Mucosa of gallbladder (tissue), 1 donor: Measurements from ENCODE around the gene IL25. TPM values are rescaled to one million over a fixed set of nuclear protein-coding genes. Genes with fewer than 3 reads are reported as not detected.
"Not testable (repeated sequence)": the region's sequence is repeated elsewhere in the genome, so short reads cannot be mapped to it uniquely, and the experiment has no call there.

Experiments
- DNase-seq: peaks from one replicate; pipeline ENCODE4 v3.0.0-alpha.2; 2020; ENCODE audit warnings: low spot score
- total RNA-seq: library from RNA; stranded (reverse); gene quantifications from one replicate; pipeline ENCODE4 v1.2.1, GENCODE V29; 2021
- donor health status: DM: no; HTN: no; CAD: no.

Gene IL25
- total RNA-seq, 1 donor from 2014 or later: not detected

GRCh38 chr14:23409475-23409874 lies 36.9 kb downstream of the IL25 start:
- no peak for DNase-seq

- DNase-seq: no peak
Observed at GRCh38 chr14:23409966-23410635, 37.5 kb downstream of the IL25 start.

- no peak for DNase-seq
Observed at GRCh38 chr14:23411563-23412525, 39.2 kb downstream of the IL25 start.

GRCh38 chr14:23413681-23414080 lies 41.1 kb downstream of the IL25 start:
- DNase-seq: no peak

GRCh38 chr14:23414254-23414653 lies 41.6 kb downstream of the IL25 start:
- DNase-seq: no peak

GRCh38 chr14:23414906-23415820 lies 42.6 kb downstream of the IL25 start:
- no peak for DNase-seq

- no peak for DNase-seq
Observed at GRCh38 chr14:23415821-23416778, 43.5 kb downstream of the IL25 start.

- DNase-seq: no peak
Observed at GRCh38 chr14:23416801-23417200, 44.2 kb downstream of the IL25 start.

GRCh38 chr14:23417269-23417668 lies 44.7 kb downstream of the IL25 start:
- DNase-seq: not testable (repeated sequence)

- DNase-seq: no peak
Observed at GRCh38 chr14:23418021-23418420, 45.4 kb downstream of the IL25 start.

- not testable (repeated sequence) for DNase-seq
Observed at GRCh38 chr14:23419646-23420045, 47.0 kb downstream of the IL25 start.

GRCh38 chr14:23421594-23421993 lies 49.0 kb downstream of the IL25 start:
- no peak for DNase-seq

- DNase-seq: no peak
Observed at GRCh38 chr14:23423657-23424056, 51.0 kb downstream of the IL25 start.

GRCh38 chr14:23425169-23425568 lies 52.6 kb downstream of the IL25 start:
- DNase-seq: no peak

GRCh38 chr14:23425798-23426197 lies 53.2 kb downstream of the IL25 start:
- not testable (repeated sequence) for DNase-seq

Other genes with a start within 250 kb of the IL25 start
- gene SLC7A8, start 189.1 kb upstream of the IL25 start, total RNA-seq: 98.5 TPM
- gene RNF212B, start 134.9 kb upstream of the IL25 start, total RNA-seq: 0.20 TPM
- gene HOMEZ, start 86.7 kb upstream of the IL25 start, total RNA-seq: 26.0 TPM
- gene PPP1R3E, start 70.0 kb upstream of the IL25 start, total RNA-seq: 24.4 TPM
- 54.2 TPM for gene BCL2L2, start 66.0 kb upstream of the IL25 start, total RNA-seq
- 186 TPM for gene PABPN1, start 51.4 kb upstream of the IL25 start, total RNA-seq
- 64.3 TPM for gene SLC22A17, start 19.9 kb upstream of the IL25 start, total RNA-seq
- gene EFS, start 7.6 kb upstream of the IL25 start, total RNA-seq: 10.8 TPM
- 2.2 TPM for gene CMTM5, start 4.2 kb downstream of the IL25 start, total RNA-seq
- gene MYH6, start 35.5 kb downstream of the IL25 start, total RNA-seq: not detected
- 0.12 TPM for gene MYH7, start 62.9 kb downstream of the IL25 start, total RNA-seq
- gene NGDN, start 96.9 kb downstream of the IL25 start, total RNA-seq: 22.9 TPM
- gene ZFHX2, start 179.0 kb downstream of the IL25 start, total RNA-seq: 12.5 TPM
- gene THTPA, start 183.5 kb downstream of the IL25 start, total RNA-seq: 29.1 TPM
- gene AP1G2, start 195.0 kb downstream of the IL25 start, total RNA-seq: 294 TPM
- gene JPH4, start 206.0 kb downstream of the IL25 start, total RNA-seq: 1.2 TPM